Loucy (cell line): Measurements from ENCODE around the gene COMTD1.

Experiments
- H2AFZ ChIP-seq: fragments of 200-600 bp; sonication (generic); 2 replicates; pipeline ENCODE4 v1.6.0; 2016; ENCODE audit warnings: antibody characterized with exemption, mild to moderate bottlenecking, low read length, moderate library complexity
- H3F3A ChIP-seq: fragments of 200-600 bp; 2 replicates; pipeline ENCODE4 v1.6.0; 2016; ENCODE audit warnings: antibody characterized with exemption, low read depth, mild to moderate bottlenecking
- H3K27me3 ChIP-seq: fragments of 200-600 bp; sonication (generic); 2 replicates; pipeline ENCODE4 v1.6.1; 2014; ENCODE audit warnings: low read length, mild to moderate bottlenecking; ENCODE audit not compliant: insufficient read depth, poor library complexity, severe bottlenecking
- H3K36me3 ChIP-seq: fragments of 200-600 bp; sonication (generic); 2 replicates; pipeline ENCODE4 v1.6.1; 2016; ENCODE audit warnings: low read length; ENCODE audit not compliant: insufficient read depth
- H3K4me1 ChIP-seq: fragments of 200-600 bp; sonication (generic); 2 replicates; pipeline ENCODE4 v1.5.1; 2014; ENCODE audit warnings: low read length, mild to moderate bottlenecking; ENCODE audit not compliant: insufficient read depth, poor library complexity, severe bottlenecking
- H3K4me2 ChIP-seq: fragments of 200-600 bp; sonication (generic); 2 replicates; pipeline ENCODE4 v1.6.0; 2014; ENCODE audit warnings: antibody characterized with exemption, low read length, low read depth, mild to moderate bottlenecking; ENCODE audit not compliant: poor library complexity, severe bottlenecking
- H3K4me3 ChIP-seq: fragments of 200-600 bp; sonication (generic); 2 replicates; pipeline ENCODE4 v1.5.1; 2014; ENCODE audit warnings: low read length, mild to moderate bottlenecking, mixed read lengths; ENCODE audit not compliant: poor library complexity, severe bottlenecking
- H3K79me2 ChIP-seq: fragments of 200-600 bp; sonication (generic); 2 replicates; pipeline ENCODE4 v1.6.1; 2014; ENCODE audit warnings: low read length; ENCODE audit not compliant: insufficient read depth
- H3K9ac ChIP-seq: fragments of 200-600 bp; sonication (generic); 2 replicates; pipeline ENCODE4 v1.6.0; 2014; ENCODE audit warnings: mild to moderate bottlenecking, low read depth, low read length, moderate library complexity; ENCODE audit not compliant: poor library complexity, severe bottlenecking
- H3K9me2 ChIP-seq: fragments of 200-600 bp; sonication (generic); replicated peaks from 2 replicates; pipeline ENCODE4 v1.6.1; 2016; ENCODE audit warnings: low read depth, low read length, mixed read lengths
- H3K9me3 ChIP-seq: fragments of 200-600 bp; sonication (generic); 2 replicates; pipeline ENCODE4 v1.6.1; 2014; ENCODE audit warnings: mild to moderate bottlenecking, antibody characterized with exemption, low read length, low read depth; ENCODE audit not compliant: insufficient read depth
- H4K20me1 ChIP-seq: fragments of 200-600 bp; sonication (generic); 2 replicates; pipeline ENCODE4 v1.6.0; 2014; ENCODE audit warnings: antibody characterized with exemption, low read length, mild to moderate bottlenecking; ENCODE audit not compliant: insufficient read depth, poor library complexity, severe bottlenecking
- CTCF ChIP-seq: fragments of 200-600 bp; sonication (generic); conservative IDR thresholded peaks from 2 replicates; pipeline ENCODE4 v1.5.1; 2014; ENCODE audit warnings: mild to moderate bottlenecking, antibody characterized with exemption, low read length
- EZH2phosphoT487 ChIP-seq: fragments of 200-600 bp; IDR thresholded peaks from 2 replicates; pipeline ENCODE4 v1.6.1; 2018; ENCODE audit warnings: antibody characterized with exemption, mild to moderate bottlenecking, moderate library complexity, borderline replicate concordance

COMTD1 gene

GRCh38 chr10:75239096-75239790 lies 3.5 kb upstream of the COMTD1 start:
- Histone ChIP-seq H3K4me2 (no peak overlapping the region), H4K20me1 (no peaks in the 10 kb centered on the region), H3F3A (no peaks in the 10 kb centered on the region), H2AFZ (no peak overlapping the region), H3K9me3 (no peaks in the 10 kb centered on the region), H3K9ac (no peak overlapping the region), H3K36me3 (no peaks in the 10 kb centered on the region), H3K4me1 (peaks cover 10% of the 10 kb centered on the region), H3K4me3 (no peak overlapping the region), H3K9me2 (no peaks in the 10 kb centered on the region), H3K79me2 (no peaks in the 10 kb centered on the region), H3K27me3 (no peaks in the 10 kb centered on the region)
- no peak for TF ChIP-seq EZH2phosphoT487
- TF ChIP-seq CTCF: no peak

DNA sequence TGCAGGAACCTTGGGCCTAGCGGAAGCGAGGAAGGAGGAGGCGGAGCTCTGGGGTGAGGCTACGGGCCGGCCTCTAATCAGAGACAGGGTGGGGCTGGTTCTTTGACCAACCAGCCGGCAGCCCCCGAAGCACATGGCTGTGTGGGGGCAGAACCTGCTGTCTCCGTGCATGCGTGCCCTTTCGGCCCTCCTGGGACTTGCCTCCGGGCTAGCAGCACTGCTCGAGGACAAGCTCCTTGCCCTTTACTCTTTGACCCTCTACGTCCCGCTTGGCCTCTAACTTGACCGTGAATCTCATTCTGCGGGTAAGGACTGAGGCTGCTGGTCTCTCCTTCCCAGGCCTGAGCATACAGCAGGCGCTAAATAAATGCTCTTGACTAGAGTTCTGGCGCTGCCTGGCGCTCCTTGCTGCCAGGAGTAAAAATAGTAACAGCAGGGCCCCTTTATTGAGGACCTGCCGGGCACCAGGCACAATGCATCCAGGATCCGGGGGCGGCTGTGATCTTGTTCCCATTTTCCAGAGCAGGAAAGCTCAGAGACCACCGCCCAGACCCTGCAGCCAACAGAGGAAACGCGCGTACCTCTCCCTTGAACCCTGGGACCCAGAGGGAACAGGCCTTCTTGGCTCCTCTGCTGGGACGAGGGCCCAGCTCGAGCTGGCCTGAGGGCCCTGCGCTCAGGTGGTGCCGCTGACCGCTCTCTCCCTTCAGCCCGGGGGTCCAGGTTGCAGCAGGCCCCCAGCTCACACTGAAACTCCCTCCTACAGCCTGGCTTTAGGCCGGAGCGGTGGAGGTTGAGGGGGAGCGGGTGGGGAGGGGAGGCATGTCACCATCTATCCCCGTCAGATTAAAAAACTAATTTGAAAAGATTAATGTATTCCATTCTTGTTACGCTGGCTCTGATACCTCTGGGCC lies 2.7 kb upstream of the COMTD1 start:
- 0 out of 2 replicates have a peak, but pooled peaks cover 4% of the 10 kb centered on the region for H3F3A ChIP-seq

More for the DNA sequence above, 2.7 kb upstream of the COMTD1 start:
- Histone ChIP-seq H3K9me3 (no peaks in the 10 kb centered on the region), H3K4me3 (no peak overlapping the region), H3K36me3 (no peaks in the 10 kb centered on the region; the same call in 1 of the 2 replicates), H3K4me1 (peaks cover 10% of the 10 kb centered on the region), H3K79me2 (no peaks in the 10 kb centered on the region), H3K9me2 (no peaks in the 10 kb centered on the region), H3K4me2 (no peak overlapping the region), H3K27me3 (no peaks in the 10 kb centered on the region), H2AFZ (no peak overlapping the region), H3K9ac (no peak overlapping the region), H4K20me1 (no peaks in the 10 kb centered on the region)
- TF ChIP-seq EZH2phosphoT487: no peak
- no peak for TF ChIP-seq CTCF
